HepG2 (cell line): ENCODE measurements around the gene SNRNP48. TPM values are rescaled to one million over a fixed set of nuclear protein-coding genes. Genes with fewer than 3 reads are reported as not detected.
A peak's percentile ranks its signal among the peaks of the same experiment; 100 is the strongest.

Source experiments
- CREM ChIP-seq, 2 experiments: sonication (generic) in 1 of 2; formaldehyde crosslinking in 1 of 2; IDR thresholded peaks; 2 replicates each; pipeline versions ENCODE4 v1.4.0 to v1.6.1; 2016 to 2020; ENCODE audit warnings: antibody characterized with exemption in 1 of 2, mild to moderate bottlenecking in 1 of 2, missing genetic modification reagents in 1 of 2
- CSRNP1 ChIP-seq: sonication (generic); formaldehyde crosslinking; IDR thresholded peaks from 2 replicates; pipeline ENCODE4 v1.8.1; 2023; ENCODE audit warnings: mild to moderate bottlenecking, missing genetic modification reagents
- ISL2 ChIP-seq: sonication (generic); formaldehyde crosslinking; IDR thresholded peaks from 2 replicates; pipeline ENCODE4 v1.5.0; 2020; ENCODE audit warnings: missing genetic modification reagents
- MTA1 ChIP-seq: sonication (generic); formaldehyde crosslinking; IDR thresholded peaks from 2 replicates; pipeline ENCODE4 v1.4.0; 2020; ENCODE audit warnings: missing genetic modification reagents, mild to moderate bottlenecking, borderline replicate concordance
- SOX5 ChIP-seq: IDR thresholded peaks from 2 replicates; pipeline ENCODE4 v1.6.1; 2016; ENCODE audit warnings: borderline replicate concordance
- polyA plus RNA-seq, 8 experiments: library from polyadenylated mRNA; depleted of rRNA in 3 of 8; stranded (reverse) in 7 of 8; unstranded in 1 of 8; fragments of >200 nt; fragmentation: Illumina TruSeq in 4 of 8; extraction: Trizol in 4 of 8; gene quantifications; 2 replicates each; pipeline versions ENCODE4 v1.2.1 to v1.2.3, GENCODE V29; 2011 to 2016; ENCODE audit warnings: low read depth in 4 of 8, missing spikeins in 1 of 8, mixed read lengths in 1 of 8; ENCODE audit not compliant: insufficient read depth in 1 of 8
- total RNA-seq, 5 experiments: library from RNA; depleted of rRNA; stranded (reverse); fragments of >200 nt; fragmentation: Illumina TruSeq; extraction: Trizol; gene quantifications; 2 replicates each; pipeline ENCODE4 v1.2.3, GENCODE V29; 2016; ENCODE audit warnings: low read depth in 1 of 5
- TF ChIP-seq, protein P1 (sequence below), 2 experiments: fragments of 450-650 bp in 1 of 2; sonication (generic) in 1 of 2; formaldehyde crosslinking in 1 of 2; IDR thresholded peaks; 2 replicates each; pipeline versions ENCODE4 v1.6.1 to v1.8.0; 2016 to 2022; ENCODE audit warnings: antibody characterized with exemption in 1 of 2, mild to moderate bottlenecking in 1 of 2, missing genetic modification reagents in 1 of 2
- TF ChIP-seq, protein P2 (sequence below): sonication (generic); formaldehyde crosslinking; IDR thresholded peaks from 2 replicates; pipeline ENCODE4 v1.4.0; 2020; ENCODE audit warnings: missing genetic modification reagents, borderline replicate concordance
- TF ChIP-seq, protein P3 (sequence below): sonication (generic); formaldehyde crosslinking; IDR thresholded peaks from 2 replicates; pipeline ENCODE4 v1.8.1; 2023; ENCODE audit warnings: mild to moderate bottlenecking, missing genetic modification reagents
- TF ChIP-seq, protein P4 (sequence below): sonication (generic); formaldehyde crosslinking; IDR thresholded peaks from 2 replicates; pipeline ENCODE4 v1.8.1; 2023; ENCODE audit warnings: mild to moderate bottlenecking, missing genetic modification reagents, borderline replicate concordance

The SNRNP48 gene
- total and polyA plus RNA-seq, 2 of the 13 experiments (the other 11 are each of a cell fraction or from before 2014, with no cell fraction given): 17.5 to 47.5 TPM

DNA sequence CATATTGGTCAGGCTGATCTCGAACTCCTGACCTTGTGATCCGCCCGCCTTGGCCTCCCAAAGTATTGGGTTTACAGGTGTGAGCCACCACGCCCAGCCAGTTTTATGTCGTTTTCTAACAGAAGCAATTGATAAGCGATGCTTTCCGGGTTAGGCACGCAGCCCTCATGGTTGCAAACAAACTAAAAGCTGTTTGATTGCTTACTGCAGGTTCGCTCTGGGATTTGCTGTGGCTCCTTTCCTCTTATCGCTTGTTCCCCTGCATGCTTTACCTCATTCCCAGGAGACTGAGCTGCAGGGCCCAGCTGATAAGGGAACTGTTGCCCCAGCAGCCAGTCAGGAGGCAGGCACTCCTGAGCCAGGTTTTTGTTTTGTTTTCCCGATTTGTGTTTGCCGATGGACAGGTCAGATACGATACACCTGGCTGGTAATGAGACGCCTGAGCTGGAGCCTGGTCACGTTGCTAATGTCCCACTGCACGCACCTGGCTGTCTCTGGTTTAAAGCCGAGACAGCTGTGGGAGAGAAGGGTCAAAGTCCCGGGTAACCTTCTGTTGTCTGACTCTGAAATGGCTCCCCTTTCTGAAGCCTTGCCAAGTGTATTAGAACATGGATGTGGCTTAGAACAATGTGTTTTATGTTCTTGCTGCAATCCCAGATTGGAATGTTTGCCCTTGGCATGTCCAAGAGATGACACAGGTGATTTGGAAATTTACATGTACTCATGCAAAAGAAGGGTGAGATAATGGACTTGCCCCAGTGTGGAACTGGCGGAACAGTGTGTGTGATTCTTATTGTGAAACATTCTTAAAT, 28.6 kb upstream of the SNRNP48 start (continued):
- TF ChIP-seq, protein P1, sequence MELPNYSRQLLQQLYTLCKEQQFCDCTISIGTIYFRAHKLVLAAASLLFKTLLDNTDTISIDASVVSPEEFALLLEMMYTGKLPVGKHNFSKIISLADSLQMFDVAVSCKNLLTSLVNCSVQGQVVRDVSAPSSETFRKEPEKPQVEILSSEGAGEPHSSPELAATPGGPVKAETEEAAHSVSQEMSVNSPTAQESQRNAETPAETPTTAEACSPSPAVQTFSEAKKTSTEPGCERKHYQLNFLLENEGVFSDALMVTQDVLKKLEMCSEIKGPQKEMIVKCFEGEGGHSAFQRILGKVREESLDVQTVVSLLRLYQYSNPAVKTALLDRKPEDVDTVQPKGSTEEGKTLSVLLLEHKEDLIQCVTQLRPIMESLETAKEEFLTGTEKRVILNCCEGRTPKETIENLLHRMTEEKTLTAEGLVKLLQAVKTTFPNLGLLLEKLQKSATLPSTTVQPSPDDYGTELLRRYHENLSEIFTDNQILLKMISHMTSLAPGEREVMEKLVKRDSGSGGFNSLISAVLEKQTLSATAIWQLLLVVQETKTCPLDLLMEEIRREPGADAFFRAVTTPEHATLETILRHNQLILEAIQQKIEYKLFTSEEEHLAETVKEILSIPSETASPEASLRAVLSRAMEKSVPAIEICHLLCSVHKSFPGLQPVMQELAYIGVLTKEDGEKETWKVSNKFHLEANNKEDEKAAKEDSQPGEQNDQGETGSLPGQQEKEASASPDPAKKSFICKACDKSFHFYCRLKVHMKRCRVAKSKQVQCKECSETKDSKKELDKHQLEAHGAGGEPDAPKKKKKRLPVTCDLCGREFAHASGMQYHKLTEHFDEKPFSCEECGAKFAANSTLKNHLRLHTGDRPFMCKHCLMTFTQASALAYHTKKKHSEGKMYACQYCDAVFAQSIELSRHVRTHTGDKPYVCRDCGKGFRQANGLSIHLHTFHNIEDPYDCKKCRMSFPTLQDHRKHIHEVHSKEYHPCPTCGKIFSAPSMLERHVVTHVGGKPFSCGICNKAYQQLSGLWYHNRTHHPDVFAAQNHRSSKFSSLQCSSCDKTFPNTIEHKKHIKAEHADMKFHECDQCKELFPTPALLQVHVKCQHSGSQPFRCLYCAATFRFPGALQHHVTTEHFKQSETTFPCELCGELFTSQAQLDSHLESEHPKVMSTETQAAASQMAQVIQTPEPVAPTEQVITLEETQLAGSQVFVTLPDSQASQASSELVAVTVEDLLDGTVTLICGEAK (IDR thresholded peaks at IDR 0.05): no peak
- TF ChIP-seq, protein P1 (CRISPR knock-in tag; IDR thresholded peaks at IDR 0.05): no peak; the same call in 1 of the 2 replicates
- peak; percentile 99 for TF ChIP-seq SOX5 (CRISPR knock-in tag)
- peak; percentile 88 for TF ChIP-seq CREM (IDR thresholded peaks at IDR 0.05)
- no peak for TF ChIP-seq CREM (CRISPR knock-in tag; IDR thresholded peaks at IDR 0.05)
- TF ChIP-seq, protein P2, sequence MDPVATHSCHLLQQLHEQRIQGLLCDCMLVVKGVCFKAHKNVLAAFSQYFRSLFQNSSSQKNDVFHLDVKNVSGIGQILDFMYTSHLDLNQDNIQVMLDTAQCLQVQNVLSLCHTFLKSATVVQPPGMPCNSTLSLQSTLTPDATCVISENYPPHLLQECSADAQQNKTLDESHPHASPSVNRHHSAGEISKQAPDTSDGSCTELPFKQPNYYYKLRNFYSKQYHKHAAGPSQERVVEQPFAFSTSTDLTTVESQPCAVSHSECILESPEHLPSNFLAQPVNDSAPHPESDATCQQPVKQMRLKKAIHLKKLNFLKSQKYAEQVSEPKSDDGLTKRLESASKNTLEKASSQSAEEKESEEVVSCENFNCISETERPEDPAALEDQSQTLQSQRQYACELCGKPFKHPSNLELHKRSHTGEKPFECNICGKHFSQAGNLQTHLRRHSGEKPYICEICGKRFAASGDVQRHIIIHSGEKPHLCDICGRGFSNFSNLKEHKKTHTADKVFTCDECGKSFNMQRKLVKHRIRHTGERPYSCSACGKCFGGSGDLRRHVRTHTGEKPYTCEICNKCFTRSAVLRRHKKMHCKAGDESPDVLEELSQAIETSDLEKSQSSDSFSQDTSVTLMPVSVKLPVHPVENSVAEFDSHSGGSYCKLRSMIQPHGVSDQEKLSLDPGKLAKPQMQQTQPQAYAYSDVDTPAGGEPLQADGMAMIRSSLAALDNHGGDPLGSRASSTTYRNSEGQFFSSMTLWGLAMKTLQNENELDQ: peak; percentile 34; the same call in 1 of the 2 replicates
- TF ChIP-seq, protein P3, sequence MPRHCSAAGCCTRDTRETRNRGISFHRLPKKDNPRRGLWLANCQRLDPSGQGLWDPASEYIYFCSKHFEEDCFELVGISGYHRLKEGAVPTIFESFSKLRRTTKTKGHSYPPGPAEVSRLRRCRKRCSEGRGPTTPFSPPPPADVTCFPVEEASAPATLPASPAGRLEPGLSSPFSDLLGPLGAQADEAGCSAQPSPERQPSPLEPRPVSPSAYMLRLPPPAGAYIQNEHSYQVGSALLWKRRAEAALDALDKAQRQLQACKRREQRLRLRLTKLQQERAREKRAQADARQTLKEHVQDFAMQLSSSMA (CRISPR knock-in tag): peak; percentile 89; the same call in 1 of the 2 replicates
- TF ChIP-seq ISL2: peak; percentile 96
- TF ChIP-seq, protein P4, sequence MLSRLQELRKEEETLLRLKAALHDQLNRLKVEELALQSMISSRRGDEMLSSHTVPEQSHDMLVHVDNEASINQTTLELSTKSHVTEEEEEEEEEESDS (CRISPR knock-in tag): peak; percentile 86; the same call in 1 of the 2 replicates
- peak; percentile 98 for TF ChIP-seq MTA1
- TF ChIP-seq CSRNP1 (CRISPR knock-in tag): peak; percentile 92
